ENCODE results near the gene IL1RL2.

IL1RL2 gene

DNA sequence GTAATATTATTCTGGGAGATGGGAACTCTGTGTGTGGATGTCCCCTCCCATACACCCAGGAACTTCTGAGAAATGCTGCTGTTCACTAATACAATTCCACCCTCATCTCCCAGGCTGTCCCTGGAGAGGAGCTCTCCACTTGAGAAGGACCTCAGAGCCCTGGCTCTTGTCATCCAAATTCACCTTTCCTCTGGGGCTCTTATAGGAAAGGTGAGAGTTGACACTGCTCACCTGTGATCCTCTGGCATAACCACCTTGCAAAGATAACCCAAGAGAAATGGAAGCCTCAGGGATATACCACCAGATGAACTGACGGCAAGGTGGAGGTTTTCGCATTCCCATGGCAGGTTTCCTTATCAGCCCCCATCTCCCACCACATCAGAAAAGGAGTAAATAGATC lies 52.0 kb downstream of the IL1RL2 start:
- DNase-seq (ENCODE audit: low read depth in 2 of 2): no peak

- DNase-seq (ENCODE audit: low read depth in 2 of 2): no peak
Measured at GRCh38 chr2:102239344-102239743, 52.5 kb downstream of the IL1RL2 start.

DNA sequence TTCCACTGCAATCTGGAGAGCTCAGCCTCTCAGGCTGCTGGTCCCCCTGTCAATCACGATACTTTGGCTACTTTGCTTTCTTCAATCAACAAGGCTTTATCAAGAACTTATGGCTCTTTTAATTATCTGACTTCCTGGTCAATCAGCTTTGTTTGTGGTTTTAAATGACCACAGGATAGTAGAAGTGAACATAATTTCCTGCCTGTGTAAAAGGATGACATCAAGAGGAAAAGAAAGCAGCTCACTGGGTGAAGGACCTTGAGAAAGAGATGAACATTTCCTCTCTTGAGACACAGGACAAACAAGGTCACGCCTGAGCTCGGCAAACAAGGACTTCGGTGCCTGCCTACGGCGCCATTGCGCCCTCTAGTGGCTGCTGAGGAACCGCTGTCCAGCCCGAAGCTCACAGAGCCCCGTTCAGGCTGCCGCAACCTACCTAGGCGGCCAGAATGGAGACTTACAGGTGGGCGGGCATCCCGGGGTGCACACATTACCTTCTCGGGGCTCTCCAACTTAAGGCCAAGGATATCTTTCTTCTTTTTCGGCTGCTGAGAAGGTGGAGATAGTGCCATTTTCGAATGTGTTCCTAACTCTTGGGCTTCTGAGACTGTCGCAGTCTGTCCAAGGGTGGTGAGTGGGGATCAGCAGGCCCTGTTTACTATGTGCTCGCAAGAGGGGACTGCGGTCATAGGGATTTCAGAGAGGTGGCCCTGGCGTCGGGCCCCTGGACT lies 54.0 kb downstream of the IL1RL2 start:
- peak; percentile 70 to 71 for DNase-seq (ENCODE audit: low read depth in 2 of 2)

DNA sequence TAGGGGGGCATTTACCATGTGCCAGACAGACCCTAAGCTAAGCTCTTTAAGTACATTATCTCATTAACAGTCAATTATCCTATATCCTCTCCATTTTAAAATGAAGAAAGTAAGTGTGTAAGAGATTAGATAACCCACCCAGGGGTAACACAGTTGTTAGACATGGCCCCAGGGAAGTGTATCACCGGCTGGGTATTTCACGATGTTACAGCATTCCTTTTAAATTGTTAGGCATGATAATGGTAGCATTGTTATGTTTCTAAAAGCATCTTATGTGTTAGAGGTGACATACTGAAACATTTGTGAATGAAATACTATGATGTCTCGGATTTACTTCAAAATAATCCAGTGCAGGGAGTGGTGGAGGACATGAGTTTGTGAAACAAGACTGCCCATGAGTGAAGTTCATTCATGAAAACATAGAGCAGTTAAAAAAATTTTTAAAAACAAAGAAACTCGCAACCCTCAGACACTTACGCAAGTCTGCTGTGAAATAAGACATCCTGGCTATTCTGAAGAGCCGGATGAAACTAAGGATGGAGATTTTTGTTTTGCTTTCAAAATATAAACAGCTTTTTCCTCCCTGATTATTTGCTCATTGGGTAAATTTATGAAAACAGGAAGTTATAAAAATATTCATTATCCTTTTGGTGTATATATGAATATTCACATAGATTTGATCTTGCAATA lies 54.9 kb downstream of the IL1RL2 start:
- no peak for DNase-seq (ENCODE audit: low read depth in 2 of 2)

- no peak for DNase-seq (ENCODE audit: low read depth in 2 of 2)
Measured at GRCh38 chr2:102245266-102246151, 58.7 kb downstream of the IL1RL2 start.

DNA sequence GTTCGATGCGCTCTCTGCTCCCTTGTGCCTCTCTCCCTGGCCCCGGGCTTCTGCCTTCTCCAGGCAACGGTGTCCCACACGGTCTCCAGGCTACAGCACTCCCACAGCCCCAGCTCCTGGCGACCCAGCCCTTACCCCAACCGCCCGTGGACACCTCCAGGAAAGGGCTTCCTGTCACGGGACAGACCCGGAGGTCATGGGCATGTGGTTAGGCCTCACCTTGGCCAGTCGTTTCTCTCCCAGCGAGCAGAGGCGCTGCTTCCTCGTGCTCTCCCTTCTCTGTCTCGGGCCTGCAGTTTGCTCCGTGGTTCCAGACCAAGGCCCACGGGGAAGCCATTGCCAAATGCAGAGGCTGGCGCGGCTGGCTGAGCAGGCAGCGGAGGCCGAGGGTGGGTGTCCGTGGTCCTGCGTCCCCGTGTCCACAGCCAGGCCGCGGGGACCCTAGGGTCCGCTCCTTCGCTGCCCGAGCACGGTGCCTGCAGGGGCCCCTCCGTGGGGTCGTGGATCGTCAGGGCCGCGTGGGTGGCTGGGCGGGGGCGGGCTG lies 63.5 kb downstream of the IL1RL2 start:
- no peak for DNase-seq (ENCODE audit: low read depth in 2 of 2)

DNA sequence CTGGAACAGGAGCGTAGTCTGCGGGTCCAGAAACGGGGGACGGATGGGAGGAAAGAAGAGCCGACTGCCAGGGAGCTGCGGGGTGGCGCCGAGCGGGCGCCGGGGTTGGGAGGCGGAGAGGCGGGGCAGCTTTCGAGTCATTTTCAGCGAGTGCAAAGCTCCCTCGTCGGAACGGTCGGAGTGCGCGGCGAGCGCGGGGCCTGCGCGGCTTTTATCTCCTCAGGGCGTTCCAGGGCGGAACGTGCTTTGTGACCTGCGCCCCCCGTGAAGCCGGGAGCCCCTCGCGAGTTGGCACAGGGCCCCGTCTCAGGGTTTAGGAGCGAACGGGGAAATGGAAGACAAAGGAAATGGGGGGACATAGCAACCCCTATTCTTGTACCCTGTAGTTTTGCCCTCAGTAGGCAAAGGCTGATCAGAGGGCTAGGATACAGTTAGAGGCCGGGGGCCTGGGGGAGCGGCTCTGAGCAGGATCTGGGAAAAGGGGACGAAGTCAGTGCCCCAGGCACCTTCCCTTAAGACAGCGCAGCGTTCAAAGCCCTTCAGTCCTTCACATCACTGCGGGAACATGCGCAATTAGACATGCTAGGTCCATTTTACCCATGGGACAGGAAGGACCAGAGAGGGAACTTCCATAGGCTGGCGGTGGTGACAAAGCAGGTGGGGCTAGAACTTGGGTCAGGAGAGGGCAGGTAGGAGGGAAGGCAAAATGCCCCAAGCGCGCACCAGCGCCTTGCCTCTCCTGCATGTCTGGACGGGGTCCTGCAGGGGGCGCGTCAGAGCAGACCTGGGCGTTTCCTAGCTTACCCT lies 64.4 kb downstream of the IL1RL2 start:
- peak; percentile 28 to 40 for DNase-seq (ENCODE audit: low read depth in 2 of 2)

- DNase-seq (ENCODE audit: low read depth in 2 of 2): no peak
Measured at GRCh38 chr2:102251849-102252203, 65.0 kb downstream of the IL1RL2 start.

- no peak for DNase-seq (ENCODE audit: low read depth in 2 of 2)
Measured at GRCh38 chr2:102252236-102252635, 65.4 kb downstream of the IL1RL2 start.

DNA sequence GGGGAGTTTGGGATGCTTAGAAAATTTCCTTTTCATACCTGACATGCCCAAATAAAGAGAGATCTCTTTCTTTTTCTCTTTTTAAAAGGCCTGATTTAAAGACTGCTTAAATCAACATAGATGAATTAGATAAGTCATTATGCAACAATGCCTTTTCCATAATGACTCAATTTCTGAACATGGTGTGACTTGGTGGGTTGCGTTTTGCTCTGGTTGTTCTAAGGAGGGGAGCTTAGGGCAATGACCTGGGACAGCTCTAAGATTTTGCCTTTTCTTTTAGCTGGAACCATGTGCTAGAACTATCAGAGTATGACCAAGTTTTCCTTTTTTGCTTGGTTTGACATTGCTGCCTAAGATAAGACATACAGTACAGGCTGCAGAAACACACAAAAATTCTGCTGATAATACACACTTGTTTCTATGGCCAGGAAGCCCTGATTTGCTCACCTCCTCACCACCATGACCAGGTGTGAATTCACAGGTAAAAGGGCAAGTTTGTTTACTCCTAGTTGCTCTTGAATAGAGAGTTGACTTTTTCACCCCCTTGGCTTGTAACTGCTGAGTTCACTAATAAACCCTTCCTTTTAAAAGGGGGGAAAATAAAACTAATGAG lies 66.4 kb downstream of the IL1RL2 start:
- DNase-seq (ENCODE audit: low read depth in 2 of 2): no peak

DNA sequence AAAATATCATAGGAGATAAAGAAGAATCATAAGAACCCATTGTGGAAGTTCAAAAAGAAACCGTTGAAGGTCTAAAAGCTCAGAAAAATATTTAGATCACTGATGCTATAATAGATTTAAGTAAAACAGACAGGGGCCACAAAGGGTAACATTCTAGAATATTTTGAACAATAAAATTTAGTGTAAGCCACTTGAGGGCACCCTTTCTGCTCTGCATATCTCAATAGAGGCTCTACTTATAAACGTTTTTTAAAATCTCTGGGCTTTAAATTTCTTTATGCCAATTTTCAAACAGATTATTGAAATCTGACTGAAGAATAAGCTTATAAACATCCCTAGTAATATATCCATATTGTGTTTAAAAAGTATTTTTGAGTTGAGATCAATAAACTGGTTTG lies 66.9 kb downstream of the IL1RL2 start:
- no peak for DNase-seq (ENCODE audit: low read depth in 2 of 2)

DNA sequence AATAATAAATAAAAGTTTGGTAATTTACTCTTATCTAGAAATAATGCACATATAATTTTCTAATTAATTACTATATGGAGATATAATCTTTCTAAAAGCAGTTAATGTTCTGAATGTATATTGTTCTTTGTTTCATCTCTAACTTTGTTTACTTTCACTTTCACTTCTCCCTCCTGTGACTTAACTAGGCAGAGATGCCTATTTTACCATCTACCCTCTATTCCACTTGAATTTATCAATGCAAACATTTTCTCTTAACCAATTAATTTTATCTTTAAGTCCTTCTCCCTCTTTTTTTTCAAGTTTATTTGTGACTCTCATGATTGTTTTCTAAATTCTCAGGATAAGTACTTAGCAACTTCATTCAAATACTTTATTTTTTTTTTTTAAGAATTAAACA lies 69.5 kb downstream of the IL1RL2 start:
- no peak for DNase-seq (ENCODE audit: low read depth in 2 of 2)

- DNase-seq (ENCODE audit: low read depth in 2 of 2): no peak
Measured at GRCh38 chr2:102256874-102257462, 70.1 kb downstream of the IL1RL2 start.

- no peak for DNase-seq (ENCODE audit: low read depth in 2 of 2)
Measured at GRCh38 chr2:102258025-102258385, 71.2 kb downstream of the IL1RL2 start.

DNA sequence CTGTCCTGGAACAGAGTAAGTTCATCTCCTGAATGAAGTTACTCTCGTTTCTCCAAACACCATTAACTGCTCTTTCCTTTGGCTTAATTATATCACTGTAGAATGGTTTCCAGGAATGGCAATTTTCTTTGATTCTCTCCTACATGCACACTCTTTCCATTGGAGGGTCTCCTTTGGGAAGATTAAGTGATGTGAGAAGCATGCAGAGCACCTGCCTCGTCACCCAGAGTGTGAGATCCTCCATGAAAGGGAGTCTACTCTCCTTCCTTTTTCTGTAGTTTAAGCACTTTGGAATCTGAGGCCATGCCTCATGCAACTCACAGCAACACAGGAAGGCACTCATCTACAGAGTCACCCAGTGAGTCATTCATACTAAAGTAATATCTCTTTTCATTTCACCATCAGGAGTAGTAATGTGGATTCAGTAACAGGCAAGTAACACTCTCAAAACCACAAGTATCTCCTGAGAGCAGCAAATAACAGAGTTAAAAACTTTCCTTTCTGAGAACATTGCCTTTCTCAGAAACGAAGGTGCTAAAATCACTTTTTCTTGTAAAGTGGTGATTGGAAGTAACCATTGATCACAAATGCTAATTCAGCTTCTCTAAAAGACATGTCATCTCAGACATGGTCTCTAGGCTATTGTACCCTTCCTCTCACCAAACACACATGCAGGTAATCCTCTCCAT lies 71.7 kb downstream of the IL1RL2 start:
- DNase-seq (ENCODE audit: low read depth in 2 of 2): no peak

- DNase-seq (ENCODE audit: low read depth in 2 of 2): no peak
Measured at GRCh38 chr2:102261467-102262135, 74.8 kb downstream of the IL1RL2 start.

- no peak for DNase-seq (ENCODE audit: low read depth in 2 of 2)
Measured at GRCh38 chr2:102262216-102263129, 75.7 kb downstream of the IL1RL2 start.

- DNase-seq (ENCODE audit: low read depth in 2 of 2): no peak
Measured at GRCh38 chr2:102264952-102265351, 78.1 kb downstream of the IL1RL2 start.

Measured in stimulated activated CD8-positive, alpha-beta memory T cell treated with anti-CD3 and anti-CD28 coated beads, Interleukin-15, amount 100 ng/mL, for 4 hours (primary cell).